Adrenal gland (tissue), 5 donors: ENCODE data around the gene CUL4A.

Experiments used
- POLR2A ChIP-seq, 2 donors: fragments of 450-650 bp; IDR thresholded peaks; one replicate each; pipeline ENCODE4 v1.6.1; 2017; ENCODE audit warnings: antibody characterized with exemption in 2 of 2, mild to moderate bottlenecking in 2 of 2, moderate library complexity in 1 of 2
- TF ChIP-seq, protein P1 (sequence below), 6 experiments: fragments of 450-650 bp in 4 of 6; fragments of 200-600 bp in 2 of 6; sonication (generic) in 1 of 6; IDR thresholded peaks; 1 replicate in 5 of 6; 2 replicates in 1 of 6; pipeline versions ENCODE4 v1.5.1 to v1.8.0; 2016 to 2021; ENCODE audit warnings: antibody characterized with exemption in 6 of 6, mild to moderate bottlenecking in 2 of 6, moderate library complexity in 1 of 6
- donor health status: DM: no; HTN: no; CAD: no.

- TF ChIP-seq, protein P1, sequence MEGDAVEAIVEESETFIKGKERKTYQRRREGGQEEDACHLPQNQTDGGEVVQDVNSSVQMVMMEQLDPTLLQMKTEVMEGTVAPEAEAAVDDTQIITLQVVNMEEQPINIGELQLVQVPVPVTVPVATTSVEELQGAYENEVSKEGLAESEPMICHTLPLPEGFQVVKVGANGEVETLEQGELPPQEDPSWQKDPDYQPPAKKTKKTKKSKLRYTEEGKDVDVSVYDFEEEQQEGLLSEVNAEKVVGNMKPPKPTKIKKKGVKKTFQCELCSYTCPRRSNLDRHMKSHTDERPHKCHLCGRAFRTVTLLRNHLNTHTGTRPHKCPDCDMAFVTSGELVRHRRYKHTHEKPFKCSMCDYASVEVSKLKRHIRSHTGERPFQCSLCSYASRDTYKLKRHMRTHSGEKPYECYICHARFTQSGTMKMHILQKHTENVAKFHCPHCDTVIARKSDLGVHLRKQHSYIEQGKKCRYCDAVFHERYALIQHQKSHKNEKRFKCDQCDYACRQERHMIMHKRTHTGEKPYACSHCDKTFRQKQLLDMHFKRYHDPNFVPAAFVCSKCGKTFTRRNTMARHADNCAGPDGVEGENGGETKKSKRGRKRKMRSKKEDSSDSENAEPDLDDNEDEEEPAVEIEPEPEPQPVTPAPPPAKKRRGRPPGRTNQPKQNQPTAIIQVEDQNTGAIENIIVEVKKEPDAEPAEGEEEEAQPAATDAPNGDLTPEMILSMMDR (IDR thresholded peaks at IDR 0.05), result no peak
- no peak for TF ChIP-seq POLR2A (IDR thresholded peaks at IDR 0.05)
These were observed 15.1 kb downstream of the CUL4A start for GRCh38 chr13:113224486-113224885.
